K562 (cell line): ENCODE results near the gene ETS2. TPM values are rescaled to one million over a fixed set of nuclear protein-coding genes. Genes with fewer than 3 reads are reported as not detected.

Source experiments
- DIDO1 ChIP-seq: fragments of 450-650 bp; IDR thresholded peaks from 2 replicates; pipeline ENCODE4 v1.6.1; 2016; ENCODE audit warnings: low read depth, missing biosample characterization, missing genetic modification characterization
- DPF2 ChIP-seq: fragments of 450-650 bp; IDR thresholded peaks from 2 replicates; pipeline ENCODE4 v1.6.1; 2016
- FOSL1 ChIP-seq: fragments of 200-800 bp; sonication (Bioruptor generic); conservative IDR thresholded peaks from 2 replicates; pipeline ENCODE4 v1.6.1; 2016; ENCODE audit warnings: missing genetic modification characterization, missing compliant biosample characterization
- FUS ChIP-seq: fragments of 200-400 bp; formaldehyde crosslinking; optimal IDR thresholded peaks from 2 replicates; pipeline ENCODE3; 2017; ENCODE audit warnings: low read depth, low read length
- HEY1 ChIP-seq: fragments of 250-450 bp; sonication (Bioruptor Pico); IDR thresholded peaks from 2 replicates; pipeline ENCODE4 v1.5.0; 2020; ENCODE audit warnings: mild to moderate bottlenecking, moderate library complexity, borderline replicate concordance
- HNRNPK ChIP-seq: fragments of 200-400 bp; formaldehyde crosslinking; IDR thresholded peaks from one replicate; pipeline ENCODE4 v1.6.1; 2018; ENCODE audit warnings: mild to moderate bottlenecking, low read depth, low read length; ENCODE audit not compliant: poor library complexity, severe bottlenecking
- KAT2B ChIP-seq: IDR thresholded peaks from one replicate; pipeline ENCODE4 v1.6.1; 2012; ENCODE audit warnings: low read depth, mild to moderate bottlenecking, control low read depth, inconsistent platforms, low read length, moderate library complexity
- PTTG1 ChIP-seq: fragments of 450-650 bp; IDR thresholded peaks from 2 replicates; pipeline ENCODE4 v1.6.1; 2016; ENCODE audit warnings: low read depth, mild to moderate bottlenecking, missing genetic modification characterization, missing compliant biosample characterization
- RNF2 ChIP-seq: sonication (generic); IDR thresholded peaks from 2 replicates; pipeline ENCODE4 v1.6.1; 2016
- SRF ChIP-seq, 2 experiments: fragments of 250-450, 450-650 bp in 1 of 2; sonication (Bioruptor Pico) in 1 of 2; sonication (generic) in 1 of 2; formaldehyde crosslinking; IDR thresholded peaks; 2 replicates each; pipeline versions ENCODE4 v1.5.0 to v1.5.1; 2020 to 2022; ENCODE audit warnings: mild to moderate bottlenecking in 1 of 2, missing genetic modification reagents in 1 of 2
- TCF3 ChIP-seq: sonication (generic); formaldehyde crosslinking; IDR thresholded peaks from 2 replicates; pipeline ENCODE4 v1.4.0; 2020; ENCODE audit warnings: mild to moderate bottlenecking, missing genetic modification reagents
- ZNF280A ChIP-seq: fragments of 450-650 bp; IDR thresholded peaks from 2 replicates; pipeline ENCODE4 v1.6.1; 2018; ENCODE audit warnings: mild to moderate bottlenecking, low read depth; ENCODE audit not compliant: partially characterized antibody
- ZNF584 ChIP-seq: fragments of 200-800 bp; sonication (Bioruptor generic); IDR thresholded peaks from 2 replicates; pipeline ENCODE4 v1.6.1; 2016; ENCODE audit warnings: low read depth, mild to moderate bottlenecking, missing genetic modification characterization, missing compliant biosample characterization
- polyA plus RNA-seq, 8 experiments: library from polyadenylated mRNA; depleted of rRNA in 4 of 8; stranded (reverse) in 5 of 8; unstranded in 3 of 8; fragments of >200 nt; fragmentation: Nextera tagmentation in 2 of 8; fragmentation: Illumina TruSeq in 1 of 8; extraction: Ambion mirVana in 2 of 8; extraction: Trizol in 1 of 8; gene quantifications; 2 replicates each; pipeline versions ENCODE4 v1.2.1 to v1.2.3, GENCODE V29; 2011 to 2014; ENCODE audit warnings: inconsistent platforms in 1 of 8, missing spikeins in 1 of 8
- total RNA-seq, 7 experiments: library from RNA; depleted of rRNA in 6 of 7; stranded (reverse); fragments of >200 nt in 6 of 7; fragmentation: Illumina TruSeq in 2 of 7; extraction: Trizol in 2 of 7; gene quantifications; 2 replicates each; pipeline versions ENCODE4 v1.2.1 to v1.2.3, GENCODE V29; 2011 to 2021; ENCODE audit warnings: low replicate concordance in 1 of 7
- TF ChIP-seq, protein P1 (sequence below): sonication (generic); formaldehyde crosslinking; IDR thresholded peaks from 2 replicates; pipeline ENCODE4 v1.8.0; 2022; ENCODE audit warnings: missing genetic modification reagents, mild to moderate bottlenecking, borderline replicate concordance
- TF ChIP-seq, protein P2 (sequence below): fragments of 250-450 bp; sonication (Bioruptor Pico); IDR thresholded peaks from 2 replicates; pipeline ENCODE4 v1.4.0; 2020; ENCODE audit warnings: mild to moderate bottlenecking
- TF ChIP-seq, protein P3 (sequence below): fragments of 250-450 bp; sonication (Bioruptor Pico); IDR thresholded peaks from 2 replicates; pipeline ENCODE4 v1.8.0; 2021; ENCODE audit warnings: mild to moderate bottlenecking, moderate library complexity
- TF ChIP-seq, protein P4 (sequence below), 2 experiments: fragments of 450-650 bp; conservative IDR thresholded peaks; 2 replicates each; pipeline ENCODE4 v1.6.1; 2017; ENCODE audit warnings: mild to moderate bottlenecking in 2 of 2, moderate library complexity in 2 of 2

Gene ETS2
- total and polyA plus RNA-seq, 9 of the 15 experiments (the other 6 are each of a cell fraction or from before 2014, with no cell fraction given) = 1.7 to 24.4 (median 12.2) TPM

- no peak for TF ChIP-seq KAT2B
- peak; percentile 91 for TF ChIP-seq RNF2
- TF ChIP-seq FOSL1 = no peak; the same call in none of the 2 replicates
- peak; percentile 75 for TF ChIP-seq HNRNPK
- no peak for TF ChIP-seq PTTG1
- TF ChIP-seq DIDO1 (tag) = no peak
- TF ChIP-seq SRF (CRISPR knock-in tag; IDR thresholded peaks at IDR 0.05) = 0 out of 4 replicates have a peak, but pooled peaks of 1 of the 2 experiments have one; percentile 41
- TF ChIP-seq, protein P1, sequence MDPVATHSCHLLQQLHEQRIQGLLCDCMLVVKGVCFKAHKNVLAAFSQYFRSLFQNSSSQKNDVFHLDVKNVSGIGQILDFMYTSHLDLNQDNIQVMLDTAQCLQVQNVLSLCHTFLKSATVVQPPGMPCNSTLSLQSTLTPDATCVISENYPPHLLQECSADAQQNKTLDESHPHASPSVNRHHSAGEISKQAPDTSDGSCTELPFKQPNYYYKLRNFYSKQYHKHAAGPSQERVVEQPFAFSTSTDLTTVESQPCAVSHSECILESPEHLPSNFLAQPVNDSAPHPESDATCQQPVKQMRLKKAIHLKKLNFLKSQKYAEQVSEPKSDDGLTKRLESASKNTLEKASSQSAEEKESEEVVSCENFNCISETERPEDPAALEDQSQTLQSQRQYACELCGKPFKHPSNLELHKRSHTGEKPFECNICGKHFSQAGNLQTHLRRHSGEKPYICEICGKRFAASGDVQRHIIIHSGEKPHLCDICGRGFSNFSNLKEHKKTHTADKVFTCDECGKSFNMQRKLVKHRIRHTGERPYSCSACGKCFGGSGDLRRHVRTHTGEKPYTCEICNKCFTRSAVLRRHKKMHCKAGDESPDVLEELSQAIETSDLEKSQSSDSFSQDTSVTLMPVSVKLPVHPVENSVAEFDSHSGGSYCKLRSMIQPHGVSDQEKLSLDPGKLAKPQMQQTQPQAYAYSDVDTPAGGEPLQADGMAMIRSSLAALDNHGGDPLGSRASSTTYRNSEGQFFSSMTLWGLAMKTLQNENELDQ (CRISPR knock-in tag) = no peak
- TF ChIP-seq, protein P2, sequence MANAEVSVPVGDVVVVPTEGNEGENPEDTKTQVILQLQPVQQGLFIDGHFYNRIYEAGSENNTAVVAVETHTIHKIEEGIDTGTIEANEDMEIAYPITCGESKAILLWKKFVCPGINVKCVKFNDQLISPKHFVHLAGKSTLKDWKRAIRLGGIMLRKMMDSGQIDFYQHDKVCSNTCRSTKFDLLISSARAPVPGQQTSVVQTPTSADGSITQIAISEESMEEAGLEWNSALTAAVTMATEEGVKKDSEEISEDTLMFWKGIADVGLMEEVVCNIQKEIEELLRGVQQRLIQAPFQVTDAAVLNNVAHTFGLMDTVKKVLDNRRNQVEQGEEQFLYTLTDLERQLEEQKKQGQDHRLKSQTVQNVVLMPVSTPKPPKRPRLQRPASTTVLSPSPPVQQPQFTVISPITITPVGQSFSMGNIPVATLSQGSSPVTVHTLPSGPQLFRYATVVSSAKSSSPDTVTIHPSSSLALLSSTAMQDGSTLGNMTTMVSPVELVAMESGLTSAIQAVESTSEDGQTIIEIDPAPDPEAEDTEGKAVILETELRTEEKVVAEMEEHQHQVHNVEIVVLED (CRISPR knock-in tag) = no peak
- TF ChIP-seq ZNF280A = no peak
- TF ChIP-seq, protein P3, sequence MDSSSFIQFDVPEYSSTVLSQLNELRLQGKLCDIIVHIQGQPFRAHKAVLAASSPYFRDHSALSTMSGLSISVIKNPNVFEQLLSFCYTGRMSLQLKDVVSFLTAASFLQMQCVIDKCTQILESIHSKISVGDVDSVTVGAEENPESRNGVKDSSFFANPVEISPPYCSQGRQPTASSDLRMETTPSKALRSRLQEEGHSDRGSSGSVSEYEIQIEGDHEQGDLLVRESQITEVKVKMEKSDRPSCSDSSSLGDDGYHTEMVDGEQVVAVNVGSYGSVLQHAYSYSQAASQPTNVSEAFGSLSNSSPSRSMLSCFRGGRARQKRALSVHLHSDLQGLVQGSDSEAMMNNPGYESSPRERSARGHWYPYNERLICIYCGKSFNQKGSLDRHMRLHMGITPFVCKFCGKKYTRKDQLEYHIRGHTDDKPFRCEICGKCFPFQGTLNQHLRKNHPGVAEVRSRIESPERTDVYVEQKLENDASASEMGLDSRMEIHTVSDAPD (CRISPR knock-in tag) = no peak
- no peak for TF ChIP-seq TCF3 (CRISPR knock-in tag)
- 0 out of 2 replicates have a peak, but pooled peaks have one; percentile 59 for TF ChIP-seq ZNF584 (CRISPR knock-in tag)
- TF ChIP-seq HEY1 (CRISPR knock-in tag) = no peak
- TF ChIP-seq DPF2 = peak; percentile 81
- TF ChIP-seq FUS = peak; percentile 59
- TF ChIP-seq, protein P4, sequence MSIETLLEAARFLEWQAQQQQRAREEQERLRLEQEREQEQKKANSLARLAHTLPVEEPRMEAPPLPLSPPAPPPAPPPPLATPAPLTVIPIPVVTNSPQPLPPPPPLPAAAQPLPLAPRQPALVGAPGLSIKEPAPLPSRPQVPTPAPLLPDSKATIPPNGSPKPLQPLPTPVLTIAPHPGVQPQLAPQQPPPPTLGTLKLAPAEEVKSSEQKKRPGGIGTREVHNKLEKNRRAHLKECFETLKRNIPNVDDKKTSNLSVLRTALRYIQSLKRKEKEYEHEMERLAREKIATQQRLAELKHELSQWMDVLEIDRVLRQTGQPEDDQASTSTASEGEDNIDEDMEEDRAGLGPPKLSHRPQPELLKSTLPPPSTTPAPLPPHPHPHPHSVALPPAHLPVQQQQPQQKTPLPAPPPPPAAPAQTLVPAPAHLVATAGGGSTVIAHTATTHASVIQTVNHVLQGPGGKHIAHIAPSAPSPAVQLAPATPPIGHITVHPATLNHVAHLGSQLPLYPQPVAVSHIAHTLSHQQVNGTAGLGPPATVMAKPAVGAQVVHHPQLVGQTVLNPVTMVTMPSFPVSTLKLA (conservative IDR thresholded peaks at IDR 0.05) = peak; percentile 93 to 96
Observed at GRCh38 chr21:38805328-38806152, at the start of gene ETS2 (continued).
